GM19023 (cell line): Measurements from ENCODE around the gene COL27A1.
A peak's percentile ranks its signal among the peaks of the same experiment; 100 is the strongest.

Source experiments
- ATAC-seq: cut with Tn5 transposase; IDR thresholded peaks from one replicate; pipeline ENCODE4 v1.9.1; 2021; ENCODE audit warnings: mild to moderate bottlenecking, moderate library complexity; ENCODE audit not compliant: unreplicated experiment

Gene COL27A1

DNA sequence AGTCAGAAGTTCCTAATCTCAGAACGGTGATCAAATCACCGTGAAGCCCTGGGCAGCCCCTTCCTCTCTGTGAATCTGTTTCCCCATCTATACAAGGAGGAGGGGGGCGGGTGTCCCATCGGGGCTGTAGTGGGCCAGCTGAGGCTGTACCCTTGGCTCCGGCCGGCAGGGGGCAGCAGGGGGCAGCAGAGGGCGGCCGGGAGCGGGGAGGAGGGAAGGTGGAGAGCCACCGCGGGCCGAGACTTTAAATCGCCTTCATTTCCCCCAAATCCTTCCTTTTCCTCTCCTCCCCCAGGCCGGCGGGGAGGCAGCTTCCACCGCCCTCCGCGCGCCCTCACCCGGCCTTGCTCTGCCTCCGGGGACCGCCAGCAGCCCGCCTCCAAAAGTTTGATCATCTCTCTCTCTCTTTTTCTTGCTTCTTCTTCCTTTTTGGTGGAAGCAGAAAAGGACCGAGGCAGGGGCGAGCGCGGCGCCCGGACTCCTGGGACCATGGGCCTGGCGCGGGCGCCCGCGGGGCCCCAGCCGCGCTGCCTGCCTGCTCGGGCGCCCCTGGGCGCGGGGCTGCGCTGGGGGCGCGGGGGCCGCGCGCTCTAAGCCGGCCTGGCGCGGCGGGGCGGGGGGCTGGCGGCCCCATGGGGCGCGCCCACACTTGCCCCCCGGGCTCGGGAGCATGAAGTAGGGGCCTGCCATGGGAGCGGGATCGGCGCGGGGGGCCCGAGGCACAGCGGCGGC is at the start of gene COL27A1:
TSS of gene COL27A1 (plus strand) at position 275 of the 732 bp plus-strand sequence. CDS start at position 689, 414 bp downstream.
- ATAC-seq = peak; percentile 84

DNA sequence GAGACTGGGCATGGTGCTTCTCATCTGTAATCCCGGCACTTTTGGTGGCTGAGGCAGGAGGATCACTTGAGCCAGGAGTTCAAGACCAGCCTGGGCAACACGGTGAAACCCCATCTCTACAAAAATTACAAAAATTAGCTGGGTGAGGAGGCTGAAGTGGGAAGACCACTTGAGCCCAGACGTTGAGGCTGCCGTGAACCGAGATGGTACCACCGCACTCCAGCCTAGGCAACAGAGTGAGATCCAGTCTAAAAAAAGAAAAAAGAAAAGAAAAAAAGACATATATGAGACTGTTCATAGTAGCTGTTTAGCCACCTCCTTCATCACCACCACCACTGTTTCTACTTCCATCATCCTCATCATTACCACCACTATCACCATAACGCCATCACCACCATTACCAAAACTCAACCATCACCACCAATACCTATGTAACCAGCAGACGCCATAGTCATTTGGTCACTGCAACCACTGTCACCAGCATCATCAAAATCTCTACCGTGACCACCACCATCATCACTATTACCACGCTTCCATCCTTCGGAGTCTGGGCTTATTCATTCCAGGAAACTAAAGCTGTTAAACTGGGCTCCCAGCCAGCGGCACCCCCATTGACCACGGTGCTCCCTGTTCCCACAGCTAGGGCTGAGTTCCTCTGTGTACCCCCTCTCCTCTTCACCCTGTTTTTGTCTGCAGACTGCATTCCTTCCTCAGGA is 47.9 kb upstream of the COL27A1 start:
- no peak for ATAC-seq

DNA sequence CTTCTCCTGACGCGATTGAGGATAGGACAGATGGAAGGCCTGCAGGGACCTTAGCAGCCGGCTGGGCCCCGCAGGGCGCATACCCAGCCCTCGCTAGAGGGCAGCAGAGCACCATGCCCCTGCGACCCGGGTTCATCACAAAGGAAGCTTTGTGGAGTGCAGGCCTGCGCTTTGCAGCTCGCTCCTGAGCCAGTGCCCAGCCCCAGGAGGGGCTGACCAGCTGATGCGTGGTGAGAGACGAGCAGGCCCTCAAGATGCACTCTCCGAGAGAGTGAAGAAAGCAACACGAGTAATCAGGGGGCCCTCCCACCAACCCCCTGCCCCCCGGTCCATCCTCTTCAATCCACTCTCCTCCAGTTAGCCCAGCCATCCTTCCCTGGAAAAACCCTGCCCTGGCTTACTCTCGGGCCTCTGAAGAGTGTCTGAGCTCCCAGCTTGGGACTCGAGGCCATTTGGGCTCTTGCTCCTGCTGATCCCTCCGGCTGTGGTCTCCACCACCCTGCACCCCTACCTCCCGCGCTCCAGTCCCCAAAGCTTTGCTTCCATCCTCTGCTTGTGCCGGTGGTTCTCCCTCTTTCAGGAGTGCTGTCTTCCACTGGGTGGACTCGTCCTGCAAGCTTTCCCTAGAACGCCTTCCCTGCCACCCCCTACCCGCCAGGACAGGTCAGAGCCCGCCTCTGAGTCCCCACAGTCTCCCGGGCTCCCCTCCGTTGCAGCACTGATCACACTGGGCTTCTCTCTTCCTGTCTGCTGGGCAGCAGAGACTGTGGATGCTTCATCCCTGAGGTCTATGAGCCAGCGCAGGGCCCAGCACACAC is 47.1 kb upstream of the COL27A1 start:
- peak; percentile 58 for ATAC-seq

DNA sequence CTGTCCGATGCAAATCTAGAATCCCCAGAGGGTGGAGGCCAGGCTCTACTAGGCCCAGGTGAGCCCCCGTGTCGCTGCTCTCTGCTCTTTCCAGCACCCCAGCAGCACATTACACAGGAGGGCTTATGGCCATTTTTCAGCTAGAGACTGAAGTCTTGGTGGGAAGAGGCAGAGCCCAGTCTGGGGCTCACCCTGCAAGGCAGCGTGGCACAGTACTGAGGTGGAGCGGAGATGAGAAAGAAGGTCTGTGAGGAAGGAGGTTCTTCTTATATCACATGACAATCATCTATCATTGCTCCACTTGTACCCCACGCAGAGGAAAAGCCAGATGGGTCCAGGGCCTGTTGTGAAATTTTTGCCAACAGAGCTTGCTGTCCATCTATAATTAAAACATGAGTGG is 46.2 kb upstream of the COL27A1 start:
- ATAC-seq = no peak

DNA sequence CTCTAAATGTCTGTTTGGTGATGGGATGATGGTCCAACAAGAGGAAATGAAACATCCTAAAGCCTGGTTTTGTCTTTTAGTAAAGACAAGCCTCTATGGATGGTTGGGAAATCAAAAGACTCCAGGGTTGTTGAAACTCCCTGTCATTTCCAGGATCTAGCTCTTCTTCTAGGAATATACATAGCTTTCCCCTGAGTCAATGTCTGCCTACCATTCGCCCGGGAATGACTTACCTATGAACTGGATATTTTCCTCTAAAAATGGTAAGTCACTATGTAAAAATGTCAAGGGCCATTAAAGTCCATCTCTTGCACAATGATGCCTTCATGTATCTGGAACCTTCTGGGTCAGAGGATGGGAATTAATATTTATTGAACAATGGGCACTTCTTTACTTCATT is 45.2 kb upstream of the COL27A1 start:
- no peak for ATAC-seq

DNA sequence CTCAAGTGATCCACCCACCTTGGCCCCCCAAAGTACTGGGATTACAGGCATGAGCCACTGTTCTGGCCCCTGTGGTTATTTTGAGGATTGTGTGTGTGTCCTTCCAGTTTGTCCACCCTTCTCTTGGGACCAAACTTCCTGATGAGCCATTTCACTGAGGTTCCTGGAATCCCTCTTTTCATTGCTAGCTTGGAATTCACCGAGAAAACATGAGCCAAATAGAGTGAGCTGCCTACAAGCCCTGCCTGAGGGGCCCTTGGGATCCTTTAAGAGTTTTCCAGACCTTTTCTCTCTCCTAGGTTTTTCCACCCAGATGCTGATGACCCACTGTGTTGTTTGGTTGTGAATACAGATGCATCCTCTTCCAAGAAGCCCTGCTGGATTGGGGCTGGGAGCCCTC is 43.0 kb upstream of the COL27A1 start:
- no peak for ATAC-seq

DNA sequence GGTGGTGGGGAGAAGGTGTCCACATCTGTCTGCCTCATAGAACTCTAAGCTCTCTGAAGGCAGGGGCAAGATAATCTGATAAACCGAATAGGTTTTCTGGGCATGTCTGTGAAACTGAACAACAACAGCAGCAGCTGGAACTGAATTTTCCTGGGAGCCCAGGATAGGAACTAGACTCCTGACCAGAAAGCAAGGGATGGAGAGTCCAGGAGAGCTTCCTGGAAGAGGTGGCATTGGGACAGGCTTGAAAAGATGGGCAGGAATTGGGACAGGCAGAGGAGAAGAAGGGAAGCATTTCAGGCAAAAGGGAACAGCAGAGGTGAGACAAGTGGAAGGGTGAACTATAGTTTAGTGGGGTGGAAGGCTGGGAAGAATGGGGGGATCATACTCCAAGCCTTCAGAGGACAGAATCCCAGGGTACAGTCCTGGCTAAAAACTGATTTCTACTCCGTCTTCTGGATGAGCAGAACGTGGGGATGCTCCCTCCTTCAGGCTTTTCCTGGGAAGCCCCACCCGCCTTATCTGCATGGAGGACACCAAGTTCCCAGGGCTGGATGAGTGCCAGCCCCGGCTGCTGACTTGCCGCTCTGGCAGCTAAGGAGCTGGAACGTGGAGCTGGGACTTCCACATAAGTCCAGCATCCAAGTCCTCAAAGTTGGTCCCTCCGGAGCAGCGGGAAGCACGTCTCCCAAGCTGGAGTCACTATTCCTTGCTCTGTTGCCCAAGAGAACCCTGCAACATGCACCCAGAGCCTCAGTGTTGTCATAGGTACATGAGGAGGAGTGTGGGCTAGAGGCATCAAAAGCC is 42.4 kb upstream of the COL27A1 start:
- no peak for ATAC-seq

DNA sequence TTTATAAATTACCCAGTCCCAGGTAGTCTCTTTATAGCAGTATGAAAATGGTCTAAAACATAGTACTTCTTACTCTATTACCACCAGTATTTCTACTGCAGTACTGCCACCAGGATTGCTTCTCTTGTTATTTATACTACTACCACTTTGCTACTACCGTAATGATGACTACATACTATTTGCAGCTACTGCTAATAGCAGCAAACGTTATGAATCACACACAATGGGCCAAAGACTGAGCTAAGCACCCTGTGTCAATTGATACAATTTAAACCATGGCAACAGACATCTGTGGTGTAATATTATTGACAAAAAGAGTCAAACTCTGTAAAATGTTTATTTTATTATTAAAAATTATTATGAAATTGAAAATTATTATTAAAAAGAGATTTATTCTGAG is 41.0 kb upstream of the COL27A1 start:
- ATAC-seq = no peak

DNA sequence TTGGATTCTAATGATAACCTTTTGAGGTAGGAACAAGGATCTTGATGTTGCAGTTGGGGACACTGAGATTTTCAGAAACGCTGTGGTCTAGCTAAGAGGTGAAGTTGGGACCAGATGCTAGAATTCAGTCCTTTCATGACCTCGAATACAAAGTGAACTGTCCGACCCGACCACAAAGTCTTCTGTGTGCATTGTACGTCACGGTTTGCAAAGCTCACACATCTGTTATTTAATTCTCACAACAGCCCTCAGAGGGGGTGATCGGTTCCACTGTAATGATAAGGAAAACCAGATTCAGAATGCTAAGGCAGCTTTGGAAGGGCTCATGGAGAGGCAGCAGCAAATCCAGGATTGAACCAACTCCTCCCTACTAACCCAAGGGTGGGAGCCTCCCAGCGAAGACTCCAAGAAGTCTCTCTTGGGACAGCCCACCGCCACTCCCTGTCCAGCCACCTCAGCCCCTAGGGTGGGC is 39.6 kb upstream of the COL27A1 start:
- no peak for ATAC-seq

DNA sequence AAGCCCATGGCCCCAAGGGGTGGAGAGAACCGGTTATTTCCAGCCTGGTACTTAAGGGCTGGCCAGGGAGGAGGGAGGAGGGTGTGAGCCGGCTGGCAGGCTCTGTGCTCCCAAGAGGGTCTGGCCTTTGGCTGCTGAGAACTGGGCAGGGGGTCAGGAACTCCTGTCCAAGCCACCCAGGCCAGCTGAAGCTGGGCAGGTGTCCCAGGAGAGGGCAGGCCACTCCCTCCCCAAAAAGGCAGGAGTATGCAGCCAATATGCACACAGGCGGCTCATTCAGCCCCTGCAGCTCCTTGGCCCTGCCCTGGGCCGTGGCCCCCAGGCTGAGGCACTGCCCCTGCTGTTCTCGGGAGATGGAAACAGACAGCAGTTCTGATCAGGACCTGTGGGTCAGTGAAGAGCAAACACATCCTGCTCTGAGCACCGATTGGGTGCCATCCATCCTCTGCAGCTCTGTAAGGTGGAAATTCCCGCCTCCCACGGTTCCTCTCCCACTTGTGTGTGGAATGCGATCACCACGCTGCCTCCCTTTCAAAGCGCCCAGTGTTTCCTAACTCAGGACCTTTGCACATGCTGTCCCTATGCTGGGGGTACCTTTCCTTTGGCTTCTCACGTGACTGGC is 39.1 kb upstream of the COL27A1 start:
- no peak for ATAC-seq

DNA sequence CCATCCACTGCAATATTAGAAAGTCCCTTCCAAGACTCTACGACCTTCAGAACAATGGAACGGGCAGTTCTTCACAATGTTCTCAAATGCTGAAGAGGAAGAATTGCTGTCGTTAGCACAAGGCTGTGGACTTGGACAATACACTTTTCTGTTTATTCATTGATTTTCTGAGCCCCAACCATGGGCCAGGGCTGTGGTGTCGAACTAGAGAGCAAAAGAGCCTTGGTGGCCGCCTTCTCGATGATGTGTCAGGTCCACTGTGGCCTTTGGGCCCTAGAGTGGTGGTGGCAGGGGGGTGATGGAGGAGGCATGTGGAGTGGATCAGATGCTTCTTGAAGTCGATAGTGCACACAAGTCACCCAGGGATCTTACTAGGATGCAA is 37.7 kb upstream of the COL27A1 start:
- no peak for ATAC-seq

DNA sequence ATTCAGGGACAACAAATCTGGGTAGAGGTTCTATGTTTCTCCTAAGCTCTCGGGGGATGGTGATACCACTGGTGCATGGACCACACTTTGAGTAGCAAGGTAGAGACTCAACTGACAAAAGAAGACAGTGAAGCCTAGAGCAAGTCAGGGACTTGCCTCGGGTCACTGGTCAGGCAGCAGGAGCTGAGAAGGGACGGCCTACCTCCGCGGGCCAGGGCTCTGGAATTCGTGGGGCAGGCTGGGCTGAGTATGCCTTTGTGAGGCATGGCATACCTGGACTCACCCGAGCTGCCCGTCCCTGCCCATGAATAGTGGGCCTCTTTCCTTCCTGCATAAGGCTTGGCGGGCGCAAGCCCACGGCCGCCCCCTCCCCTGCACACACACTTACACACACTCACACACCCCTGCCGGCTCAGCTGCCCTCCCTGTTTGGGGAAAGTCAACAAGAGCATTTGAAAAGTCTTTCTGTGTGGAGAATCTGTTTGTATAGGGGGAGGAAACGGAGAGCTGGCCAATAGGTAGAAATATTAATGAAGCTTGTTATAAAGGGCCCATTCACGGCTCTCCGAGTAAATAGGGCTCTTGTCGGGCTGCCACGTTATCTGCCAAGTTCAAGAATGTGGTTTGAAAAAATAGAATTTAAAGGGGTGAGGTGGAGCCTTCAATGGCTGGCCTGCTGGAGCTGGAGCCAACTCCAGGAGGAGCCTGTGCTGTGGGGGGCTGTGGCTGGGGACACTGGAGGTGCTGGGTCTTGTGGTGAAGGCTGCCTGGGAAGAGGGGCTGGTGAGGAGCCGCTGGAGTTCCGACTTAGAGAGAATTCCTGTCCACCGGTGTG is 37.1 kb upstream of the COL27A1 start:
- ATAC-seq = no peak

DNA sequence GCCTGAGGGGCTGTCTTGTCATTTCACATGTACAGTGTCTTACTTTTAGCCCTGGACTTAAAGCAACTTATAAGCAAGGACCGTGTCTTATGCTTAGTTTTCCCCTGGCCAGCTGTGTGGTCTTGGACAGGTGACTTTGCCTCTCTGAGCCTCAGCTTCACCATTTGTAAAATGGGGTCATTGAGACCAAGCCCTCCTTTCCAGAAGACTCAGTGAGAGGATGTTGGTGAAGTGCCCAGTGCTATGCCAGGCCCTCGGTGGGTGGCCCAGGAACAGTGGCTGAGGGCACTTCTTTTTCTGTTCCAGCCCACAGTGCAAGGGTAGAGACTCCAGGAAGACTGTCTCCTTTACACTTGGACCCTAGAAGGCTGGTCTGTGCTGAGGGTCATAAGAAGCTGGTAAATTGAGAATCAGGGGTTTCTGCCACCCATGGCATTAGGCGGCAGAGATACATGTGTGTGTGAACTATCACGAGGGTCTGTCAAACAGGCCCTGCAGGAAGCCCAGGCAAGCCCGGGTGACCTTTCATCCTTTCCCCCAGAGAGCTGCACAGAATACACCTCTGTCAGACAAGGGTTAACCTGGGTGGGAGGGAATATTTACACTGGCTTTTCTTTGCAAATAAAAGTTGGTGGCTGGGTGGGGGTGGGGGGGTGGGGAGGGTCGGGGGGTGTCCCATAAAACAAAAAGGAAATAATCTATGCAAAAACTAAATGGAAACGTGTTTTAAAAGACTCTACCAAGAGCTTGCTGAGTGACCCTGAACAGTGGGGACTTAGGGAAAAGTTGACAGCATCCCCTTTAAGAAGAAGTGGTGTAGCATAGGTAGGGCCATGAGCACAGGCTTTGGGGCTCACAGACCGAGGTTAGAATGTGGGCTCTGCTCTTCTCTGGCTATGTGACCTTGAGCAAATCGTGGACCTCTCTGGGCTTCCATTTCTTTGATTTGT is 35.8 kb upstream of the COL27A1 start:
- ATAC-seq = no peak

DNA sequence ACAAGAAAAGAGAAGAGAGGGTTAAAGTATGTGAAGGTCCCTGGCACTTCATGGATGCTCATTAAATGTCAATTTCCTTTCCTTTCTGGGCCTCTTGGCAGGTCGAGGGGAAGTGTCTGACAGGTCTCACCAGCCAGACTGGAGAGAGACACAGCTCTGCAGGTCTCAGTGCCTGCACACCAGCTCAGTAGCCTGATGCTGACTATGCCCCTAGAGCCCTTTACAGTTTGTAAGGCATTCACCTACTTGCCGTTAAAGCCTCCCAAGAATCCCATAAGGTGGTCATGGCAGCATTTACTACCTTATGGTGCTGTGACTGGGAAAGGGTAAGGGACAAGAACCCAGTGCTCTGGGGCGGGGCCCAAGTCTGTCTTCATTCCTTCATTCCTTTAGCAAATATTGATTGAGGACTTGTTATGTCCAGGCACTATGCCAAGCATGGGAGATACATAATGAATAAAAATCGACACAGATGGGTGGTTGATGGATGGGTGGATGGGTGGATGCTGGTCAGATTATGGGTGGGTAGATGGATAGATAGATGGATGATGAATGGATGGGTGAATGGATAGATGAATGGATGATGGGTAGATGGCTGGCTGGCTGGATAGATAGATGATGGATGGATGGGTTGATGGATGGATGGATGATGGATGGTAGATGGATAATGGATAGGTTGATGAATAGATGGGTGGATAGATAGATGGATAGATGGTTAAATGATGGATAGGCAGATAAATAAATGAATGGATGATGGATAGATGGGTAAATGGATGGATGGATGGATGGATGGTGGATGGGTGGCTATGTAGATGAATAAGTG is 34.9 kb upstream of the COL27A1 start:
- ATAC-seq = no peak

DNA sequence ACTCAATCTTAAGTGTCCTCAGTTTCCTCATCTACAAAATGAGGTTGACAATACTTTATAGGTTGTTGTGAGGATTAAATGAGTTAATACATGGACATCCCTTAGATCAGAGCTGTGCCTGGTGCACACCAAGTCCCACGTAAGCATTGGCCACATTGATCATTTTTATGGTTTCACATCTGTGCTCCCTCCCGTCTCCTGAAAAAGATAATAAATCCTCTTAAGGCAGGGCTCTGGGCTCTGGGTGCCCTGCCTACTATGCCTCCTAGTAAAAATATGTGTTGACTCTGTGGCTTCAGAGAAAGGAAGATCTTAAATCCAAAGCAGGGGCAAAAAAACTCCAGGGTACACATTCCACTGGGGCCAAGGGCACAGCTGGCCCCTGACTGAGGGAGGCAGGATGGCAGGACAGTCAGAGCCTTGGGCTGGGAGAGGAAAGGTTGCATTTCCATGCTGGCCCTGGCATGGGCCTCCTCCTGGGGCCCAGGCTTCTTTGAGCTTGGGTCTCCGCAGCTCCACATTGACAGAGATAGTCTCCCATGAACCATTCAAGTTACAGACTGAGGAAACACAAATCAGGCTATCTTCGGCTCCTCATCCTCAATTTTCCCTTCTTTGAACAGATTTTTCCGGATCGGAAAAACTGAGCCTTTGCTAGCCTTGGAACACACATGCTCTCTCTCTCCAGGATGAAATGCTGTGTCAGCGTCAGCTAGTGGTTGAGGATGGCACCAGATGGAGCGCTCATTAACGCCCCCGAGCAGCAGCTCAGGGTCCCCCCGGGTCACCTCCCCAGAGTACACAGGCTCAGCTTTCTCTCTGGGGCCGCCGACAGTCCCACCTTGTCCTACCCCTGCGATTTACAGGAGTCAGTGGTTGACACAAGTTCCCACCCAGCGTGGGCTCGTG is 33.9 kb upstream of the COL27A1 start:
- no peak for ATAC-seq
